T-helper 1 cell treated with Interleukin-12 subunit alpha and Interleukin-12 subunit beta and Interleukin-4 antibody, amounts not matched to agents 30 μg/mL and 1 μg/mL, for 36 hours (primary cell): ENCODE results near the gene GOLGA8B.
"Not testable (repeated sequence)": the region's sequence is repeated elsewhere in the genome, so short reads cannot be mapped to it uniquely, and the experiment has no call there.

Experiments
- H3K27ac Mint-ChIP-seq: one replicate; pipeline ENCODE4 v1.8.0; 2021; ENCODE audit warnings: mild to moderate bottlenecking, mixed read lengths
- H3K27me3 Mint-ChIP-seq: one replicate; pipeline ENCODE4 v1.8.0; 2021; ENCODE audit warnings: low read depth, mixed read lengths
- H3K36me3 Mint-ChIP-seq: one replicate; pipeline ENCODE4 v1.8.0; 2021; ENCODE audit warnings: low read depth, mixed read lengths
- H3K4me1 Mint-ChIP-seq: one replicate; pipeline ENCODE4 v1.8.0; 2021; ENCODE audit warnings: low read depth, mixed read lengths
- H3K4me3 Mint-ChIP-seq: one replicate; pipeline ENCODE4 v1.8.0; 2021; ENCODE audit warnings: mild to moderate bottlenecking, moderate library complexity, mixed read lengths
- H3K9me3 Mint-ChIP-seq: one replicate; pipeline ENCODE4 v1.8.0; 2021; ENCODE audit warnings: mixed read lengths

The GOLGA8B gene

DNA sequence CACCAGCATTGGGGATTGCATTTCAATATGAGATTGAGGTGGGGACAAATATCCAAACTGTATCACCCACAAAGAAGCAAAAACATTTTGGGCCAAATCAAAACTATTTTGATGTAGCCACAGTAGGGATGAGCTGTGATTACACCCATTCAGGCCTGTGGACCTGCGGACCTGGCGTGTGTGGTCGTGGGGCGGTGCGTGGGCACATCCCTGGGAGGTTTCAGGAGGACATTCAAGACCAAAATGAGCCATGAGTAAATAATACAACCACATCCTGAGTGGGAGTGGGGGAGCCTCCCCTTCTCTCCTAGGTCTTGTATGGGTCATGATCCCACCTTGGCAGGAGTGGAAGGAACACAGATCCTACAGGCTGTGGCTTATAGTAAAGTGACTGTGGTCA lies 23.7 kb downstream of the GOLGA8B start:
- H3K36me3 Mint-ChIP-seq, H3K27ac Mint-ChIP-seq, H3K27me3 Mint-ChIP-seq, H3K4me1 Mint-ChIP-seq, H3K4me3 Mint-ChIP-seq, H3K9me3 Mint-ChIP-seq: not testable (repeated sequence)

DNA sequence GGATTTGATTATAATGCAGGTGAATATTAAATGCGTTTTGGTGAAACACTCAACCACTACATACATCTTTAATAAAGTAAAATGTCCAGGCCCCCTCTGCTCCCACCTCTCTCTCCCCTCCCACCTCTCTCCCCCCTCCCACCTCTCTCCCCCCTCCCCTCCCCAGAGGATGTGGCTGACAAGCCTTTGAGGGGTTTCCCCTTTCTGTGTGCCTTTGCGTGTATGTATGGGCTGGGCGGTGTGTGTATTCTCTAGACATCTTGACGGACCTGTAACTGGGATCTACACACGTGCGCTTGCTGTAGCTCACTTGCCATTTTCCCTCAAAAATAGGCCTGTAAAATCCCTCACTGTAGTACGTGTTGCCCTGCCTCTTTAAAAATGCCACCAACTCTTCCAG lies 28.3 kb downstream of the GOLGA8B start:
- not testable (repeated sequence) for H3K27me3 Mint-ChIP-seq

DNA sequence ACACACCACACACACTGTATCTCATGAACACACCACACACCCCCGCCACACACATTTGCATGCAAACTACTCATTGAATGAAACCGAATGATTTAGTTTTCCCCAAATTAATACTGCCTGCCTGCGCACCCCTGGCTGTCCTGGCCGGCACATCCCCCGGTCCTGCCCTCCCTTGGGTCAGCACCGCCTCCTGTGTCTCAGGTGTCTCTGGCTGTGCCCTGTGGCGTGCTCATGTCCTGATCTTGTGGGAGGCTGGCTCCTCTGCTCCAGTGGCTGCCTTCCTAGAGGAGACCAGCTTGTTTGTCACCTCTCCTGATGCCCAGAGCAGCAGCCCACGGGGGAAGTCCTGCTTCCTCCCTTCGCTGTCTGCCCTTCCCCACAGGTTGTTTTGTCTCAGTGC lies 28.7 kb downstream of the GOLGA8B start:
- H3K4me3 Mint-ChIP-seq, H3K9me3 Mint-ChIP-seq, H3K4me1 Mint-ChIP-seq, H3K27ac Mint-ChIP-seq, H3K27me3 Mint-ChIP-seq, H3K36me3 Mint-ChIP-seq: not testable (repeated sequence)

More for the DNA sequence above, 28.3 kb downstream of the GOLGA8B start:
- H3K4me1 Mint-ChIP-seq, H3K36me3 Mint-ChIP-seq, H3K4me3 Mint-ChIP-seq, H3K27ac Mint-ChIP-seq, H3K9me3 Mint-ChIP-seq: not testable (repeated sequence)

DNA sequence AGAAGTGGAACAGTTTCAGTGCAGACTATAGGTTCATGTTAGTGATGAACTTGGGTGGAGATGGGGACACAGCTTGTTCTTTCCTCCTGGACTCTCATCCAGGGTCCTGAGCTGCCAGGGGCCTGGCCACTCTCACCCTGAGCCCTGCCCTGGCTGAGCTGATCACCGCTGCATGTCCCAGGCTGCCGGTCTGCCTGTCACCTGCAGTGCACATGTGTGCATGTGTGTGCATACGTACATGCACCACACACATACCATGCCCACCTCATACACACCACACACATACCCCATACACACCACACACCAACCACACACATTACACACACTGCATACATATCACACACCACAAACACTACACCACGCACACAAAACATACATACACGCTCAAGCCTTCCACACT lies 29.3 kb downstream of the GOLGA8B start:
- not testable (repeated sequence) for H3K4me1 Mint-ChIP-seq, H3K4me3 Mint-ChIP-seq, H3K27ac Mint-ChIP-seq, H3K27me3 Mint-ChIP-seq, H3K9me3 Mint-ChIP-seq, H3K36me3 Mint-ChIP-seq

DNA sequence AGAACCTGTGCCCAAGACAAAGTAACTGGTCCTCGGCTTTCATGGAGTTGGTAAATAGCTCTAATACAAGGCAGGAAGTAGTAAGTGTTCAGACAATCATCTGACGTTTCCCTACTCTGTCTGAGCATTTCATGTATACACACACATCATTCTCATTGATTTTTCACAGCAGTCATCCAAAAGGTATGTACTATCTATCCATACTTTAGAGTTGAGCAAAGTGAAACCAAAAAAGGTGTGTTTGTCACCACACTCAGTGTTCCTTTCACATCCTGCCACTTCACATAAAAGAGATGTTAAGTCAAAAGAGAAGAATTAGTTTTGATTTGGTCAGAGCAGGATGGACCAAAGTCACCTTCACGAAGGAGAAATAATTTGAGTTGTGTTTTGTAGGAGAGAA lies 33.3 kb downstream of the GOLGA8B start:
- not testable (repeated sequence) for H3K27ac Mint-ChIP-seq, H3K27me3 Mint-ChIP-seq, H3K9me3 Mint-ChIP-seq, H3K4me1 Mint-ChIP-seq, H3K36me3 Mint-ChIP-seq, H3K4me3 Mint-ChIP-seq

DNA sequence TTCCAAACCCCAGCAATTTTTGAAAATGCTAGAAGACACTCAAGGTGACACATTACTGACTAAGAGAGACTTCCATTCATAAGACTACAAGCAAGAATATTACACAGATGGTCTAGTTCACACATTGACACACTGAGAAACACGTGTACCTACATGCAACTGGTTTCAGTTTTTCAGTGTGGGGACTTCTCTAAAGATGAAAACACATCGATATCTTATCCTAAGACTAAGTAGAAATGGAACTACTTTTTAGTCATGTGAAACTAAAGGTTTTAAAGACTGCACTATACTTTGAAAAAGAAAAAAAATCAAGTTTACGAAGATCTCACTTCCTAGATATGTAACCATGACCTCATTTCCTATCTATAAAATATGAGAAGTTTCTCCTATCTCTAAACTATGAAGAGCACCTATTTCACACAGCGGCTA lies 34.1 kb downstream of the GOLGA8B start:
- H3K36me3 Mint-ChIP-seq, H3K27me3 Mint-ChIP-seq, H3K9me3 Mint-ChIP-seq, H3K4me3 Mint-ChIP-seq, H3K27ac Mint-ChIP-seq, H3K4me1 Mint-ChIP-seq: not testable (repeated sequence)

DNA sequence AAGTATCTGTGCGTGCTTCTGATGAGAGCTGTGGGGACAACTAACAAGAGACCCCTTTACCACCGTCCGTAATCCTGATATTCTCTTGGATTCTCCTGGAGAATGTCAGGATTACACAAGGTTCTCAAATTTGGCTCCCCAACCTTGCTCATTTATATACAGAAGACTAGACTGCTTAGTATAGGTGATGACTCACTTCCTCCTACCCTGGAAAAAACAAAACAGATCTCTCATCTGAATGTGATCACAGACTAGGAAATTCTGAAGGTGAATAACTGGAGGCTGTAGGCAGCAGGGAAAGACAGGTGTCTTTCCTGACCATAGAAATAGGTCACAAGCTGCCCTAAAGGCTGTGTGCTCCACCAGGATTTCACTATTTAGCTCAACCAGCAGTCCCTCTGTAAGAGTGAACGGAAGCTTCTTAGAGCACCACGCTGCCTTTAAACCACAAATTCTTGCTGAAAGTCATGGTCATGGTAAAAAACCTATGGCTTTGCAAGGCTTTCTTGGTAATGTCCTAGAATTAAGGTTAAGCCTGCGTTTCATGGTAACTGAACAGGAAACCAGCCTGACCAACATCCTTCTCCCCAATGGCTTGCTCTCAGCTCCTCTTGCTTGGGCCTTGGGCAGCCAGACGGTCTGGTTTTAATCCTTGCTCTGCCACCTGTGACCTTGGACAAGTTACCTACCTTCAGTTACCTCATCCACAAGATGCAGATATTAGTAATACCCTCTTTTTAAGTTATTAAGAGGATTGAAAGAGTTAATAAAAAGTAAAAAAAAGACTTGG lies 39.4 kb downstream of the GOLGA8B start:
- H3K27ac Mint-ChIP-seq, H3K4me3 Mint-ChIP-seq, H3K4me1 Mint-ChIP-seq: not testable (repeated sequence)

DNA sequence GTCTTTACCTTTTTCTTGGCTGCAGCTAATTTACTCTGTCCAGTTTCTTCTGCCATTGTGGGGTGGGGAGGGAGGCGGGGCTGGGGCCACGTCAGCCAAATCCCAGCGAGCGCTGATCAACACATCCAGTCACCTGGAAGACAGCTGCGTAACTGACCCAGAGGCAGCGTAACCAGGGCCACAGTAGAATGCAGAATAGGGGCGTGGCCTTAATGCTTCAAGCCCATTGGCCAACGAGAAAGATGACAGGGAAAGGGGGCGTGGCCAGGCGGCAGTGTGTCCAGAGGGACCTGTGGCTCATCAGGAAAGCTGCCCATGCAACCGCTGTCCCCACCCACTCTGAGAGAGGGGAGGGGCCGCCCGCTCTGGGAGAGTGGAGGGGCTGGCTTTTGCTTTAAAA lies 47.6 kb downstream of the GOLGA8B start:
- not testable (repeated sequence) for H3K36me3 Mint-ChIP-seq, H3K4me1 Mint-ChIP-seq, H3K27me3 Mint-ChIP-seq

More for the DNA sequence above, 39.4 kb downstream of the GOLGA8B start:
- not testable (repeated sequence) for H3K9me3 Mint-ChIP-seq, H3K27me3 Mint-ChIP-seq, H3K36me3 Mint-ChIP-seq

More for the DNA sequence above, 47.6 kb downstream of the GOLGA8B start:
- H3K27ac Mint-ChIP-seq, H3K9me3 Mint-ChIP-seq, H3K4me3 Mint-ChIP-seq: not testable (repeated sequence)
